A549 (cell line): ENCODE results near the gene ACACA. TPM values are rescaled to one million over a fixed set of nuclear protein-coding genes. Genes with fewer than 3 reads are reported as not detected.

Experiments used
- ATAC-seq, 2 experiments: fragments of 200-7000 bp in 1 of 2; fragments of >200 bp in 1 of 2; cut with Nextera tagmentation in 1 of 2; cut with Tn5 transposase in 1 of 2; 3 replicates each; pipeline versions ENCODE4 v1.8.0 to v1.9.1; 2018 to 2020; ENCODE audit warnings: mild to moderate bottlenecking in 1 of 2, moderate library complexity in 1 of 2
- CTCF ChIA-PET: fragments of 300-600 bp; sonication (Branson Sonifier 250); formaldehyde crosslinking; extraction: SDS; loops from one replicate; lab custom pipeline; 2021; ENCODE audit warnings: antibody characterized with exemption, inconsistent platforms; lab: Yijun Ruan, JAX
- POLR2A ChIA-PET: fragments of 350-600 bp; formaldehyde crosslinking; extraction: SDS; loops from one replicate; lab custom pipeline; 2021; ENCODE audit warnings: antibody characterized with exemption, inconsistent platforms; lab: Yijun Ruan, JAX
- DNase-seq, 2 experiments: peaks; one replicate each; pipeline versions ENCODE4 v3.0.0 to v3.0.0-alpha.2; 2011 to 2016; ENCODE audit warnings: low read depth in 1 of 2, low spot score in 1 of 2
- FAIRE-seq: peaks from 2 replicates; lab custom pipeline; 2011; peaks lifted over from hg19 to GRCh38; lab: Jason Lieb, UNC
- H3K27ac ChIP-seq, 2 experiments: fragments of >200 bp; sonication (Bioruptor Twin); formaldehyde crosslinking; 3 replicates each; pipeline ENCODE4 v1.5.1; 2016 to 2017
- H3K4me1 ChIP-seq: fragments of >200 bp; sonication (Bioruptor Twin); formaldehyde crosslinking; 3 replicates; pipeline ENCODE4 v1.6.1; 2016
- H3K4me2 ChIP-seq: fragments of >200 bp; sonication (Bioruptor Twin); formaldehyde crosslinking; 3 replicates; pipeline ENCODE4 v1.6.1; 2016
- H3K4me3 ChIP-seq: fragments of >200 bp; sonication (Bioruptor Twin); formaldehyde crosslinking; 3 replicates; pipeline ENCODE4 v1.5.1; 2016
- H3K9me3 ChIP-seq: fragments of >200 bp; sonication (Bioruptor Twin); formaldehyde crosslinking; 3 replicates; pipeline ENCODE4 v1.6.1; 2016
- BCL3 ChIP-seq: fragments of >200 bp; sonication (Bioruptor Twin); formaldehyde crosslinking; IDR thresholded peaks from 3 replicates; pipeline ENCODE4 v1.6.1; 2016
- CHD4 ChIP-seq: fragments of 200-600 bp; sonication (generic); IDR thresholded peaks from 2 replicates; pipeline ENCODE4 v1.6.1; 2016; ENCODE audit warnings: antibody characterized with exemption, mild to moderate bottlenecking, borderline replicate concordance
- EHMT2 ChIP-seq: fragments of 200-600 bp; sonication (generic); IDR thresholded peaks from 2 replicates; pipeline ENCODE4 v1.6.1; 2016; ENCODE audit warnings: antibody characterized with exemption, low read depth, mild to moderate bottlenecking, moderate library complexity
- FOSB ChIP-seq: fragments of 250-450 bp; sonication (Bioruptor Pico); IDR thresholded peaks from 2 replicates; pipeline ENCODE4 v1.5.0; 2020; ENCODE audit warnings: mild to moderate bottlenecking, moderate library complexity
- FOXS1 ChIP-seq: fragments of 250-450 bp; sonication (Bioruptor Pico); IDR thresholded peaks from 2 replicates; pipeline ENCODE4 v1.5.0; 2020; ENCODE audit warnings: mild to moderate bottlenecking, moderate library complexity
- GATA3 ChIP-seq: IDR thresholded peaks from 2 replicates; pipeline ENCODE4 v1.6.1; 2012; ENCODE audit warnings: borderline replicate concordance
- HDAC2 ChIP-seq: fragments of 200-600 bp; sonication (generic); IDR thresholded peaks from 2 replicates; pipeline ENCODE4 v1.6.1; 2016
- HMGXB4 ChIP-seq: fragments of 250-450 bp; sonication (Bioruptor Pico); IDR thresholded peaks from 2 replicates; pipeline ENCODE4 v1.5.0; 2021; ENCODE audit warnings: mild to moderate bottlenecking, moderate library complexity, borderline replicate concordance
- HOXA7 ChIP-seq: fragments of 250-450 bp; sonication (Bioruptor Pico); IDR thresholded peaks from 2 replicates; pipeline ENCODE4 v1.5.0; 2020; ENCODE audit warnings: mild to moderate bottlenecking, moderate library complexity
- KDM1A ChIP-seq: fragments of 200-600 bp; sonication (generic); IDR thresholded peaks from 2 replicates; pipeline ENCODE4 v1.6.1; 2016; ENCODE audit warnings: low read depth, mild to moderate bottlenecking
- KDM5A ChIP-seq: fragments of 200-600 bp; sonication (generic); IDR thresholded peaks from 2 replicates; pipeline ENCODE4 v1.6.1; 2016; ENCODE audit warnings: antibody characterized with exemption, mild to moderate bottlenecking
- MAFK ChIP-seq: fragments of 450-650 bp; IDR thresholded peaks from 2 replicates; pipeline ENCODE4 v1.6.1; 2014; ENCODE audit not compliant: partially characterized antibody
- MYC ChIP-seq: IDR thresholded peaks from 2 replicates; pipeline ENCODE4 v1.6.1; 2012; ENCODE audit warnings: mild to moderate bottlenecking, inconsistent platforms, low read length, improper control_type of control experiment, borderline replicate concordance
- NFE2L2 ChIP-seq: fragments of 150-350 bp; conservative IDR thresholded peaks from 2 replicates; pipeline ENCODE4 v1.6.1; 2014; ENCODE audit warnings: low read length
- PHF8 ChIP-seq: fragments of 200-600 bp; sonication (generic); IDR thresholded peaks from 2 replicates; pipeline ENCODE4 v1.6.1; 2016; ENCODE audit warnings: low read depth, mild to moderate bottlenecking, antibody characterized with exemption, moderate library complexity, borderline replicate concordance
- RARB ChIP-seq: fragments of 250-450 bp; sonication (Bioruptor Pico); IDR thresholded peaks from 2 replicates; pipeline ENCODE4 v1.8.0; 2021; ENCODE audit warnings: mild to moderate bottlenecking, moderate library complexity
- RCOR1 ChIP-seq: fragments of 150-350 bp; IDR thresholded peaks from 2 replicates; pipeline ENCODE4 v1.6.1; 2014; ENCODE audit warnings: antibody characterized with exemption, low read length, low read depth
- RNF2 ChIP-seq: fragments of 200-600 bp; sonication (generic); IDR thresholded peaks from 2 replicates; pipeline ENCODE4 v1.6.1; 2016; ENCODE audit warnings: low read depth, mild to moderate bottlenecking, antibody characterized with exemption, moderate library complexity, borderline replicate concordance
- ZC3H11A ChIP-seq: fragments of 450-650 bp; IDR thresholded peaks from 2 replicates; pipeline ENCODE4 v1.6.1; 2014; ENCODE audit warnings: antibody characterized with exemption, mild to moderate bottlenecking
- WGBS: methylation state at CpG from one replicate; pipeline ENCODE4 v1.1.6; 2017; ENCODE audit errors: missing lambda C conversion rate; 5-methylcytosine and 5-hydroxymethylcytosine counted together
- polyA plus RNA-seq, 4 experiments: library from polyadenylated mRNA; depleted of rRNA in 3 of 4; stranded (reverse); fragments of >200 nt; fragmentation: RNase III in 1 of 4; extraction: RNeasy Plus Mini Kit Qiagen cat#74134 plus additional on column Dnase treatment in 1 of 4; gene quantifications; 2 replicates in 3 of 4; 3 replicates in 1 of 4; pipeline ENCODE4 v1.2.3, GENCODE V29; 2011 to 2017

ACACA gene
- polyA plus RNA-seq, 2 of the 4 experiments (the other 2 are of a cell fraction), result 51.8 to 112 TPM

GRCh38 chr17:37107406-37108083 lies 299.1 kb downstream of the ACACA start (continued):
- TF ChIP-seq RNF2, result no peak
- TF ChIP-seq CHD4, result no peak
- no peak for TF ChIP-seq KDM1A
- no peak for TF ChIP-seq FOXS1 (CRISPR knock-in tag)
- no peak for TF ChIP-seq HDAC2

GRCh38 chr17:37106049-37106448 lies 300.6 kb downstream of the ACACA start:
- WGBS, result 88% methylated on average over 1 of the region's 1 CpG
- TF ChIP-seq BCL3, result no peak
- no peak for TF ChIP-seq GATA3
- TF ChIP-seq FOSB (CRISPR knock-in tag), result no peak
- no peak for TF ChIP-seq ZC3H11A
- no peak for TF ChIP-seq HOXA7
- TF ChIP-seq NFE2L2, result no peak
- H3K27ac ChIP-seq, result no peak overlapping the region
- H3K4me2 ChIP-seq, result no peak overlapping the region
- DNase-seq (no peak), FAIRE-seq (no peak), ATAC-seq (no peak)
- H3K9me3 ChIP-seq, result no peaks in the 10 kb centered on the region
- POLR2A ChIA-PET, result no interaction called here
- no peak overlapping the region for H3K4me3 ChIP-seq
- CTCF ChIA-PET, result interaction anchor here (0.6 to 1.5 kb wide), 4 partner anchors 58 to 480 kb away, joined by 3 to 5 read pairs (median 4); no protein-coding TSS in a partner anchor
- H3K4me1 ChIP-seq, result no peaks in the 10 kb centered on the region

GRCh38 chr17:37103231-37103630 lies 303.4 kb downstream of the ACACA start:
- POLR2A ChIA-PET, result no interaction called here
- ATAC-seq, result no peak

More at GRCh38 chr17:37103231-37103630, 303.4 kb downstream of the ACACA start:
- no peak for FAIRE-seq
- no peak overlapping the region for H3K4me3 ChIP-seq
- no peaks in the 10 kb centered on the region for H3K4me1 ChIP-seq
- CTCF ChIA-PET, result interaction anchor here (0.7 to 2.3 kb wide), 3 partner anchors 28 to 474 kb away, joined by 3 to 9 read pairs (median 4); no protein-coding TSS in a partner anchor
- DNase-seq, result no peak
- H3K9me3 ChIP-seq, result no peaks in the 10 kb centered on the region
- TF ChIP-seq MYC (no peak), HMGXB4 (no peak), BCL3 (no peak), MAFK (no peak), KDM1A (no peak), KDM5A (no peak), EHMT2 (no peak), RARB (CRISPR knock-in tag) (no peak), RCOR1 (no peak), ZC3H11A (no peak), PHF8 (no peak)
- no peak overlapping the region for H3K27ac ChIP-seq
- H3K4me2 ChIP-seq, result no peak overlapping the region
- WGBS, result 92% methylated on average over 4 of the region's 4 CpGs
